Sigmoid colon (tissue), 3 donors: ENCODE results near the gene ACER2.

Experiments
- POLR2A ChIP-seq, 2 donors: fragments of 450-650 bp; IDR thresholded peaks; one replicate each; pipeline ENCODE4 v1.6.1; 2016; ENCODE audit warnings: antibody characterized with exemption in 2 of 2, mild to moderate bottlenecking in 2 of 2, moderate library complexity in 2 of 2
- TF ChIP-seq, protein P1 (sequence below), 4 experiments: fragments of 450-650 bp in 3 of 4; fragments of 200-600 bp in 1 of 4; IDR thresholded peaks; one replicate each; pipeline ENCODE4 v1.5.1; 2016 to 2019; ENCODE audit warnings: antibody characterized with exemption in 4 of 4, mild to moderate bottlenecking in 3 of 4, moderate library complexity in 2 of 4

- TF ChIP-seq, protein P1, sequence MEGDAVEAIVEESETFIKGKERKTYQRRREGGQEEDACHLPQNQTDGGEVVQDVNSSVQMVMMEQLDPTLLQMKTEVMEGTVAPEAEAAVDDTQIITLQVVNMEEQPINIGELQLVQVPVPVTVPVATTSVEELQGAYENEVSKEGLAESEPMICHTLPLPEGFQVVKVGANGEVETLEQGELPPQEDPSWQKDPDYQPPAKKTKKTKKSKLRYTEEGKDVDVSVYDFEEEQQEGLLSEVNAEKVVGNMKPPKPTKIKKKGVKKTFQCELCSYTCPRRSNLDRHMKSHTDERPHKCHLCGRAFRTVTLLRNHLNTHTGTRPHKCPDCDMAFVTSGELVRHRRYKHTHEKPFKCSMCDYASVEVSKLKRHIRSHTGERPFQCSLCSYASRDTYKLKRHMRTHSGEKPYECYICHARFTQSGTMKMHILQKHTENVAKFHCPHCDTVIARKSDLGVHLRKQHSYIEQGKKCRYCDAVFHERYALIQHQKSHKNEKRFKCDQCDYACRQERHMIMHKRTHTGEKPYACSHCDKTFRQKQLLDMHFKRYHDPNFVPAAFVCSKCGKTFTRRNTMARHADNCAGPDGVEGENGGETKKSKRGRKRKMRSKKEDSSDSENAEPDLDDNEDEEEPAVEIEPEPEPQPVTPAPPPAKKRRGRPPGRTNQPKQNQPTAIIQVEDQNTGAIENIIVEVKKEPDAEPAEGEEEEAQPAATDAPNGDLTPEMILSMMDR (IDR thresholded peaks at IDR 0.05): no peak
- no peak for TF ChIP-seq POLR2A (IDR thresholded peaks at IDR 0.05)
Observed at GRCh38 chr9:19492775-19493173, 84.0 kb downstream of the ACER2 start.
